Activated CD8-positive, alpha-beta memory T cell treated with anti-CD3 and anti-CD28 coated beads for 4 hours (primary cell): ENCODE measurements around the gene MAP2K4.

Source experiments
- DNase-seq, 2 donors: peaks; one replicate each; pipeline ENCODE4 v3.0.0-alpha.2; 2020; ENCODE audit warnings: low read depth in 2 of 2

MAP2K4 gene

DNA sequence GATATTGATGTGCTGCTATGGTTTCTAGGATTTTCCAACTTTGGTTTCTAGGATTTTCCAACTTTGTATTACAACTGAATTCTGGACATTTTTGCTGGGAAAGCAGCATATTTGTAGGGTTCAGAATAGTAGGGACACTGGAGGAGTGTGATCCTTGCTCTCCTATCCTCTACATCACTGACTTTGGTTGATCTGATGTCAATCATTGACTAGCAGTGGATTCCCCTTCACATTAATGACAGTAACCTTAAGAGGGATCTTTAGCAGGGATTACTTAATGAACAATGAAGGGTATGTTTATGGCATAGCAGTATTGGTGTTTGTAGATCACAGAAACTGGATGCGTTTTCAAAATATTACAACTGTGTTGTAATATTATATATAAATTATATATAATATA lies 67.4 kb downstream of the MAP2K4 start:
- no peak for DNase-seq

DNA sequence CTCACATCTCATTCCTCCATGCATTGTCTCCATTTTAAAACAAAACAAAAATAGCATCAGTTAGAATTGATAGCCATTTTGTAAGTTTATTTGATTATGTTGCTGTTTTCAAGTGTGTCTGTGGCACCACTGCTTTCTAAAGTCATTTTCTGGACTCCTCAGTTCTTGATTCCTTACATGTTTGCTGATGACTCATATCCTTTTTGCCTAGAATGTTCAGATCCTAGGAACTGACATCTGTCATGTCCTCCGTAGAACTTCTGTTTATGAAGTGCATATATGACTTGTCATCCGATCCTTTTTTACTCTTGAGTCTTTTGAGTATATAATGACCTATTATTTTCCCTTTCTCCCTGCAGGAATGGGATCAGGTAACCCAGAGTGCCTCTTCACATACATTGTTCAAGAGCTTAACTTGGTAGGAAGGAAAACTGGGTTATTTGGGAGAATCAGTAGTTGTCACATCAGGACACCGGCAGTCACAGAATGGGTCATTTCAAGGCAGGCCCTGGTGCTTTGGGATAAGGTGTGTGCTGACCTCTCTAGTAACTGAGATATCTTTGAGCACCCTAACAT lies 69.2 kb downstream of the MAP2K4 start:
- no peak for DNase-seq

DNA sequence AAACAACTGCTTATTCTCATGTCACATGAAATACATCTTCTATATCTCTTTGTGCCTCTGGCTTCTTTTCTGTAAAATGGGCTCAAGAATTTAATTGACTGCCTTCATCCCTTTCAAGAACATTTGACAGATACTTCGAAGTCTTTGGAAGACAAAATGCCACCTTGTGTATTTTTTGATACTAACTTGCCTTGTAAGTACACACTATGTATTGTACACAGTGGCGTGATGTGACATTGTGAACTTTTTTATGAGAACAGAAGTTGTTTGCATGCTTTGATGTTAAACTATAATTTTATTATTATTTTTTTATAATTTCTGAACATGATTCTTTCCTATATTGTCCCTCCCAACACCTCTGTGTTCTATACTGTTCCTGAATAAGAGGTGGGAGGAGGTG lies 73.7 kb downstream of the MAP2K4 start:
- no peak for DNase-seq

DNA sequence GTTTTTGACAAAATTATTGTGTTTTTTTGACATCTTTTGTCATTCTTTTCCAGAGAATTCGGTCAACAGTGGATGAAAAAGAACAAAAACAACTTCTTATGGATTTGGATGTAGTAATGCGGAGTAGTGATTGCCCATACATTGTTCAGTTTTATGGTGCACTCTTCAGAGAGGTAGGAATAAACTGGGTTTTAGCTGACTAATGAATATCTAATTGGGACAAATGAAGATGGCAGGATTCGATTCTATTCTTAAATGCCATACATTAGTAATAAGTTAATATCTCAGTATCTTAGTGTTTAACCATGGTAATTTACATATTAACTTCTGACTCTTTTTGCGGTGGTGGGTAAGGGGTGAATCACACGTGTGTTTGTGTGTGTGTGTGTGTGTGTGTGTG lies 74.8 kb downstream of the MAP2K4 start:
- no peak for DNase-seq

GRCh38 chr17:12097326-12097725 lies 76.6 kb downstream of the MAP2K4 start:
- DNase-seq = no peak

DNA sequence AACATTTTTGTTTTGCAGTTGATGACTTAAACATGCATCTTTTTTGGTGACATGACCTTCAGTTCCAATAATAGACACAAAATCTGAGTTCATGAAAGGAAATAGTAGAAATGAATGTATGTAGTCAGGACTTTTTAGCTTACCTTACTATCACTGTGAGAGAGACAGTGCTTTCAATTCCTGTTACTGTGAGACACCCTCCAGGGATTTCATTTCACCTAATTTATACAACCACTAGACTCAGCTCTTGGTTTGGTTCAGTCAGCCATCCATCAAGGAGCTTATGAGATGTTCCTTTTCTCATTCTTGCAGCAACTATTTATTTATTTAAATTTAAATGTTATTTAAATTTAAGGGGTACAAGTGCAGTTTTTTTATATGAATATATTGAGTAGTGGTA lies 77.9 kb downstream of the MAP2K4 start:
- no peak for DNase-seq

GRCh38 chr17:12099412-12099811 lies 78.7 kb downstream of the MAP2K4 start:
- DNase-seq = no peak

DNA sequence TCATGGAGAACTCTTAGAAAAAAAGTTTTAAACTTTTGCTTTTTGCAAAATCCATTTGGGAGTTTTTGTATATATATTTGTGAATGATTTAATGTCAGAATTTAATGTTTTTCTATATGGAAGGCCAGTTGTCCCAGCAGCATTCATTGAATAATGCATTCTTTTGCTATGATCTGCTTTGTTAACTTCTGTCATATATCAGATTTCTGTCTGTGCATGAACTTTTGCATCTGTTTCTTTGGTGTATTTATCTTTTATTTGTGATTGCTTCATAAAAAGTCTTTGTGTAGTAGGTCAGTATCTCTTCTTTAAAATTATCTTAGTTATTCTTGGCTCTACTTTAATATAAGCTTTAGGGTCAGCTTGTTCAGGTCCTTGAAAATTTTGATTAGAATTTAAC lies 84.2 kb downstream of the MAP2K4 start:
- DNase-seq = no peak

DNA sequence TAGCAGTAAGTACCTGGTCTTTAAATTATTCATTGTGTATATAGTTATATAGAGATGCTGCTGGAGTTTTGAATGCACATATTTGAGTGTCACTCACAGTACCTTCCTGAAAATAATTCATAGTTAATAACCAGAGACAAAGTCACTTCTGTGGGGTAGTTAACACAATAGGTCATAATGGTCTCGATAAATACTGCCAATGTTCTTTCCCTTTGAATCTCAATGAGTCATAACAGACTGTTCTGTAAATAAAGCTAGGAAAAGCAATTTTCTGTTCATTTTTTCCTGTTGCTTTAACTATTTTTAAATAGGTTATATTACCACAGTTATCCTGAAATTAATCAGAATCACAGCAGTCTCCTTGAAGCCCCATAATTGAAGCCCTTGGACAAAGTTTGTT lies 87.2 kb downstream of the MAP2K4 start:
- DNase-seq = no peak

DNA sequence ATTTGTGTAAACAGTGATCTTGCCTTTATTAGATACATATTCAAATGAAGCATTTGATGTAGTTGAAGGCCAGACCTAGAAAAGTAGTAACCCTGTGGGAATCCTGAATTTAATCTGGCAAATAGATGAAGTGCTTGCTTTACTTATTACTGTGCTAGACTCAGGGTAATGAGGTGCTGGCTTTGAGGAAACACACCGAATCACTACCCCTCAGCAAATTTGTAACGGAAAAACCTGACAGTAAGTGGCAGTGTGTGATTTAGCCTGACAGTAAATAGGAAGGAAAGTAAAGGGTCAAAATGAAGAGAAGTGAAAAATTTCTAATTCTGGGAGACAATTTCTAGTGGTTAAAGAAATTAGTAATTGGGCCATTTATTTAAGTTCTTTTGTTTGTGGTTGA lies 90.2 kb downstream of the MAP2K4 start:
- DNase-seq = no peak

DNA sequence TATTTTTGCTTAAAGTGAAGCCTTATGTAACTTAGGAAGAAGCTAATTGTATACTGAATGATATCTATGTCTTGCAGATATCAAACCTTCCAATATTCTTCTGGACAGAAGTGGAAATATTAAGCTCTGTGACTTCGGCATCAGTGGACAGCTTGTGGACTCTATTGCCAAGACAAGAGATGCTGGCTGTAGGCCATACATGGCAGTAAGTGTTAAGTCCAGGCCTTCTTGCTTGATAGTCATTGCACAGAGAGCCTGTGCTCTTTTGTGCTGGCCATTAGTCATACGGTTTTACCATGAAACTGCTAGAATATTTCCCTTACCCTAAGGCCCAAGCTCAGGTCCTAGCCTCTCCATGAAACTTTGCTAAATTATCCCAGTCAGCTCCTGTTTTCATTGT lies 92.5 kb downstream of the MAP2K4 start:
- DNase-seq = no peak

- DNase-seq = no peak
These were observed 94.2 kb downstream of the MAP2K4 start for GRCh38 chr17:12114686-12115418.

DNA sequence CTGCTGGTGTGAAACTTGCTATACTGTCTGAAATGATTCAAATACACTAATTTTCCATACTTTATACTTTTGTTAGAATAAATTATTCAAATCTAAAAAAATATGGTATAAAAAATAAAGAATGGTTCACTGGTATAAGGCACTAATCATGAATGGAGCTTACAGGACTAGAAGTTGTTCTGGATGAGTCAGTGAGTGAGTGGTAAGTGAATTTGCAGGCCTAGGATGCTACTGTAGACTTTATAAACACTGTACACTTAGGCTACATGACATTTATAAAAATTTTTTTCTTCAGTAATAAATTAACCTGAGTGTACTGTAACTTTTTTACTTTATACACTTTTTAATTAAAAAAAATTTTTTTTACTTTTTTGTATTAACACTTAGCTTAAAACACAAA lies 95.5 kb downstream of the MAP2K4 start:
- DNase-seq = no peak

DNA sequence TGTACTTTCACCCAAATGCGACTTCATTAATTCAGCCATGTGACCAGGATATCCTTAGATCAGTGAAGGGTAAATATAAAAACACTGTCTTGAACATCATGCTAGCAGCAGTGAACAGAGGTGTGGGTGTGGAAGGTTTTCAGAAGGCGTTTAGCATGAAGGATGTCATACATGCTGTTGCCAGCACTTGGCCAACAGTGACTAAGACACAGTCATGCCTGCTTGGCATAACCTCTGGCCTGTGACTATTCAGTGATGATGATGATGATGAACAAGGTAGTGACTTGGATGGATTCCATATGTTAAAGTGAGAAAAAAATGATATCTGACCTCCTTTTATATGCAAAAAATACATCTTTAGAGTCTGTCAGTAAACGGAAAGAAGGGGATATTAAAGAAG lies 97.9 kb downstream of the MAP2K4 start:
- DNase-seq = no peak

DNA sequence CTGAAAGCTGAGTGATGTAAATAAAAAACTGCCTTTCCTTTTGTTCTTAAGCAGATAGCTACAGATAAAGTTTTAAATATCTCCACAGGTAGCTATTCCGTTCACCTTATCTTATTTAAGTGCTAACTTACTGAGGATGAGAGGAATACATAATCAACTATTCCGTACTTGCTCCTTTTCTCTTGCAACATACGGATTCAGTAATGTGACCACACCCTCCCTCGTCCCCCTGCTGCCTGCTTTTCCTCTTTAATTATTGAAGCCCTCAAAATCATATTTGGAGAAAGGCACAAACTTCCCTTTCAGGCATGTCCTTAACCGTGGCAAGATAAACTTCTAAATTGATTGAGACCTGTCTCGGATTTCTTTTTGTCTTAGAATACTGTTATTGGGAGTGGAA lies 101.4 kb downstream of the MAP2K4 start:
- DNase-seq = no peak

GRCh38 chr17:12127177-12127576 lies 106.5 kb downstream of the MAP2K4 start:
- DNase-seq = no peak

- no peak for DNase-seq
These were observed 107.0 kb downstream of the MAP2K4 start for GRCh38 chr17:12127667-12128066.

DNA sequence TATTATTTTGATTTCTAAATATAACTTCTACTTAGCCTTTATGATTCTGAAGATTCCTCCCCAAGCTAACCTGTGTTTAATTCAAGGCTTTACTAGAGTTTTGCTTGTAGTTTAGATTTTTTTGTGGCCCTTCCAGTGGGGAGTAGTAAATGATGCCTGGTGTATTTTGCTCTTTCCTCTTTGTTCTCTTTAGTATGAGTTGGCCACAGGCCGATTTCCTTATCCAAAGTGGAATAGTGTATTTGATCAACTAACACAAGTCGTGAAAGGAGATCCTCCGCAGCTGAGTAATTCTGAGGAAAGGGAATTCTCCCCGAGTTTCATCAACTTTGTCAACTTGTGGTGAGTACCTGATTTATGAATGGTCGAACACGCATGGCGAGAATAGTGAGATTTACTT lies 108.3 kb downstream of the MAP2K4 start:
- DNase-seq = no peak

DNA sequence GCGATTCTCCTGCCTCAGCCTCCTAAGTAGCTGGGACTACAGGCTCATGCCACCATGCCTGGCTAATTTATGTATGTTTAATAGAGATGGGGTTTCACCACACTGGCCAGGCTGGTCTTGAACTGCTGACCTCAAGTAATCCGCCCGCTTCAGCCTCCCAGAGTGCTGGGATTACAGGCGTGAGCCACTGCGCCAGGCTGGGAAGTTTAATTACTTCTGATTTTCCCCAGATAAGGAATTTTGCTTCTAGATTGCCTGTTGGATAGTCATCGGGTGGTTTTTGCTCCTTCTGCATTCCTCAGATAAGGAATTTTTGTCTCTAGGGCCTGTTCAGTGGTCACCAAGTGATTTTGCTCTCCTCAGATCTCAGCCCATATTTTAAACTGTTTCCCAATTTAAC lies 112.5 kb downstream of the MAP2K4 start:
- DNase-seq = no peak

DNA sequence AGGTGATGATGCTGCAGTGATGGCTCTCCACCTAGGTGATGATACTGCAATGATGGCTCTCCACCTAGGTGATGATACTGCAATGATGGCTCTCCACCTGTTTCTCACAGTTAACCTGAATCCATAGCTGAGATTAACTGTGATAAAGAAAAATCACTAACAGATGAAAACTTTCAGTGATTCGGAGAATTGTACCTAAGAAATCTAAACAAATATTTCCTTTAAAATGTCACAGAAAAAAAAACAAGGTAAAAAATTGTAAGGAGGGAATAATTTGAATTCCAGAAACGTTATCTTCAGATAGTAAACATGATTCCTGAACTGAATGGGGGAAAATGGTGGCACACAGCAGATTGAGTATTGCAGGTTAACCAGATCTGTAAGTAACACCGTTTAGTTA lies 113.4 kb downstream of the MAP2K4 start:
- no peak for DNase-seq

DNA sequence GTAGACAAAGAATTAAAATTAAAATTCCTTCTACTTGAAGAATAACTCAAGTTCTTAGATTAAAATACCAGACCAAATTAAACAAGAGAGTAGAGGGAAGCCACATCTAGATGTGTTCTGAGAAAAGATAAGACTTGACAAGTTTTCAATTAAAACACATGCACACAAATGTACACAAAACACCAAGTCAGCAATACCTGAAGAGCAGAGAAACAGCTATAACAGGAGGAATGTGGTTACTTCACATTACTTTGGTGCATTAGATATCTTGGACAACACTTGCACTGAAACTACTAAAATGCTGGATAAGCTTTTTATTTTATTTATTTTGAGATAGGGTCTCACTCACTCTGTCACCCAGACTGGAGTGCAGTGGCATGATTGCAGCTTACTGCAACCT lies 113.9 kb downstream of the MAP2K4 start:
- DNase-seq = no peak

GRCh38 chr17:12136243-12136642 lies 115.6 kb downstream of the MAP2K4 start:
- no peak for DNase-seq

DNA sequence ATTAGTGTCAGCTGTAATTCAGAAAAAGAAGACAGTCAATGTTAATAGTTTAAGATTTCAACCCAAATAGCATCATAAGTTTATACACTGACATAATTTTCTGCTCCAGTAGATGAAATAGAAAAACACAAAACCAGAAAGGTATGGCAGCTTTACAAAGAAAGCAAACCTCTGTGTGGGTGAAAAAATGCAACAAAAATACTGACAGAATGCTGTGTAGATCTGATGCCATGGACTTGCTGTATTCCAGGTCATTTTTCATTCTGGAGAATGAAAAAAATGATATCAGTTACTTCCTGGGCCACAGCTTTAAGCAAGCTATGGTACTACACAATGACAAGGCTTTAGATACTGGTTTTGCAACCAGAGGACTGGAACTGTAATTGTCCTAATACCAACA lies 116.0 kb downstream of the MAP2K4 start:
- DNase-seq = no peak

GRCh38 chr17:12137859-12138258 lies 117.2 kb downstream of the MAP2K4 start:
- DNase-seq = no peak
